H1 (cell line): ENCODE results near the gene CSGALNACT2. TPM values are rescaled to one million over a fixed set of nuclear protein-coding genes. Genes with fewer than 3 reads are reported as not detected.

Experiments used
- BRCA1 ChIP-seq: IDR thresholded peaks from 2 replicates; pipeline ENCODE4 v1.6.1; 2012; ENCODE audit warnings: low read depth, low read length, improper control_type of control experiment
- GABPA ChIP-seq: IDR thresholded peaks from 2 replicates; pipeline ENCODE4 v1.6.1; 2011; ENCODE audit warnings: mild to moderate bottlenecking, low read length, moderate library complexity, borderline replicate concordance; ENCODE audit not compliant: insufficient read depth
- NRF1 ChIP-seq: IDR thresholded peaks from 2 replicates; pipeline ENCODE4 v1.6.1; 2011; ENCODE audit warnings: mild to moderate bottlenecking, low read depth, low read length, improper control_type of control experiment
- SP2 ChIP-seq: IDR thresholded peaks from 2 replicates; pipeline ENCODE4 v1.6.1; 2012; ENCODE audit warnings: mild to moderate bottlenecking, low read length, inconsistent platforms
- TAF1 ChIP-seq: IDR thresholded peaks from 2 replicates; pipeline ENCODE4 v1.6.1; 2011; ENCODE audit warnings: mild to moderate bottlenecking, low read depth, low read length
- polyA plus RNA-seq, 7 experiments: library from polyadenylated mRNA; depleted of rRNA in 3 of 7; stranded (reverse) in 5 of 7; unstranded in 2 of 7; fragments of >200 nt in 5 of 7; fragments of 200-250 nt in 2 of 7; gene quantifications; 1 replicate in 5 of 7; 2 replicates in 1 of 7; 4 replicates in 1 of 7; pipeline versions ENCODE4 v1.2.1 to v1.2.3, GENCODE V29; 2011 to 2013; ENCODE audit warnings: missing spikeins in 2 of 7, mixed read lengths in 2 of 7
- total RNA-seq: library from RNA; stranded (reverse); fragmentation: NEBNext Ultra II Directional; extraction: Animal tissue kit (Norgen Biotek cat#: 25700); gene quantifications from 2 replicates; pipeline ENCODE4 v1.2.1, GENCODE V29; 2021
- TF ChIP-seq, protein P1 (sequence below), 3 experiments: IDR thresholded peaks; 1 replicate in 2 of 3; 2 replicates in 1 of 3; pipeline versions ENCODE4 v1.5.1 to v1.6.1; 2011; ENCODE audit warnings: low read length in 3 of 3, mild to moderate bottlenecking in 3 of 3, inconsistent platforms in 2 of 3, low read depth in 1 of 3, moderate library complexity in 1 of 3; ENCODE audit not compliant: insufficient read depth in 1 of 3; ENCODE audit errors: control extremely low read depth in 1 of 3

CSGALNACT2 gene
- total and polyA plus RNA-seq, 2 of the 8 experiments (the other 6 are each of a cell fraction or from before 2014, with no cell fraction given), result 2.6 to 5.3 TPM

DNA sequence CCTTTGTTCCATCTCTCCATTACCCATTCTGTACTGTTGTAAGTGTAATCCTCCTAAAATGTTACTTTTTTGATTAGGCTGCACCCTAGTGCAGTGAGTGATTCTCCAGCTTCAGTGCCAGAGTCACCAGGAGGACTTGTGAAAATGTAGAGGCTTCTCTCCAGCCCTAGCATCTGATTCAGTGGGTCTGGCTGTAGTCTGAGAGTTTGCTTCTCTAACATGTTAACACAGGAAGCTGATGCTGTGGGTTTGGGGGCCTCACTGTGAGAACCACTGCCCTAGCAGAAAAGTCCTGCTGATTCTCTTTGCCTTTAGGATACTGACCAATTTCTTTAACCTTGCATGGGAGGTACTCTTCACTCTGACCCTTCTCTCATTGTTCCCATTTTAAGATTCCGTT lies 24.4 kb downstream of the CSGALNACT2 start (continued):
- no peak for TF ChIP-seq TAF1
- no peak for TF ChIP-seq NRF1
- TF ChIP-seq GABPA, result no peak
- TF ChIP-seq, protein P1, sequence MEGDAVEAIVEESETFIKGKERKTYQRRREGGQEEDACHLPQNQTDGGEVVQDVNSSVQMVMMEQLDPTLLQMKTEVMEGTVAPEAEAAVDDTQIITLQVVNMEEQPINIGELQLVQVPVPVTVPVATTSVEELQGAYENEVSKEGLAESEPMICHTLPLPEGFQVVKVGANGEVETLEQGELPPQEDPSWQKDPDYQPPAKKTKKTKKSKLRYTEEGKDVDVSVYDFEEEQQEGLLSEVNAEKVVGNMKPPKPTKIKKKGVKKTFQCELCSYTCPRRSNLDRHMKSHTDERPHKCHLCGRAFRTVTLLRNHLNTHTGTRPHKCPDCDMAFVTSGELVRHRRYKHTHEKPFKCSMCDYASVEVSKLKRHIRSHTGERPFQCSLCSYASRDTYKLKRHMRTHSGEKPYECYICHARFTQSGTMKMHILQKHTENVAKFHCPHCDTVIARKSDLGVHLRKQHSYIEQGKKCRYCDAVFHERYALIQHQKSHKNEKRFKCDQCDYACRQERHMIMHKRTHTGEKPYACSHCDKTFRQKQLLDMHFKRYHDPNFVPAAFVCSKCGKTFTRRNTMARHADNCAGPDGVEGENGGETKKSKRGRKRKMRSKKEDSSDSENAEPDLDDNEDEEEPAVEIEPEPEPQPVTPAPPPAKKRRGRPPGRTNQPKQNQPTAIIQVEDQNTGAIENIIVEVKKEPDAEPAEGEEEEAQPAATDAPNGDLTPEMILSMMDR (IDR thresholded peaks at IDR 0.05; ENCODE audit: control extremely low read depth in 1 of 3, insufficient read depth in 1 of 3, low read depth in 1 of 3, low read length in 3 of 3), result no peak
- TF ChIP-seq BRCA1, result no peak
- TF ChIP-seq SP2, result no peak
- TF ChIP-seq, all 59 proteins: peak for 0
